ENCODE results near the gene TRIM8.

- no peak for TF ChIP-seq CTCF (IDR thresholded peaks at IDR 0.05; ENCODE audit: low read depth, low read length)
- TF ChIP-seq MAX (IDR thresholded peaks at IDR 0.05; ENCODE audit: low read depth, low read length) = no peak
- TF ChIP-seq MYC (IDR thresholded peaks at IDR 0.05; ENCODE audit: low read depth, low read length) = no peak
- TF ChIP-seq POLR2A (IDR thresholded peaks at IDR 0.05; ENCODE audit: extremely low read depth, insufficient read length) = no peak
These were observed 13.2 kb downstream of the TRIM8 start for GRCh38 chr10:102657451-102657850.

All from NB4 (cell line).